GM23338 (cell line): ENCODE data around the gene AKT2.

Experiments used
- CTCF ChIP-seq, 2 experiments: fragments of 200-600 bp in 1 of 2; sonication (generic) in 1 of 2; conservative IDR thresholded peaks; 2 replicates each; pipeline versions ENCODE4 v1.5.1 to v1.6.1; 2016 to 2017; ENCODE audit warnings: antibody characterized with exemption in 2 of 2, low read depth in 2 of 2, mild to moderate bottlenecking in 2 of 2, moderate library complexity in 1 of 2
- POLR2AphosphoS5 ChIP-seq: IDR thresholded peaks from 2 replicates; pipeline ENCODE4 v1.6.1; 2016; ENCODE audit warnings: antibody characterized with exemption, low read depth
- REST ChIP-seq: IDR thresholded peaks from one replicate; pipeline ENCODE4 v1.6.1; 2018; ENCODE audit warnings: antibody characterized with exemption; ENCODE audit not compliant: unreplicated experiment

DNA sequence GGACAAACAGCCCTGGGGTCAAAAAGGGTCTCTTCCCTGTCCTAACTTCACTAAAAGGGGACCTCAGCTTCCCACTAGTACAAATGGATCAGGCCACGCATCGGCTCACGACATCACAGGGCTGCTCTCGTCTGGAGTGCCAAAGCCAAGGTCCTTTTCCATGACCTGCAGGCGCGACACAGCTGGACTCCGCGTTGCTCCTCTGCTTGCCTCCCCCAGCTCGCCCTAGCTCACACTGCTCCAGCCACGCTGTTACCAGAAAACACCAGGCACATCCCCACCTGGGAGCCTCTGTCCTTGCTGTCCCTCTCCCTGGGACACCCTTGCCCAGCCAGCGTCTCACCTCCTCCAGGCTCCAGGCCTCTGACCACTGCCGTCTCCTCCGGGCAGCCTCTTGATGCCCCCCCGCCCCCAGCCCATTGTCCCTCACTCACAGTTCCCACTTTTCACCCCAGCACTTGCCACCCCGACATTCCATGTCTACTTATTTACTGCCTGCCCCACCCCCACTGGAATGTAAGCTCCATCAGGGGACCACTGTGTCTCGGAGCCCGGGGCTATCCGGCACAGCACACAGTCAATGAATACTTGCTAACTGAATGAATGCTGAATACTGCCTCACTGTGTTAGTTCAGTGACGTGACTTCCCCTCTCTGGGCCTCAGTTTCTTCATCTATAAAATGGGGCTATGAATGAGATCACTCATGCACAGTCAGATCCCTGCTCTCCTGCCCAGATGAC, 20.7 kb downstream of the AKT2 start:
- no peak for TF ChIP-seq POLR2AphosphoS5
- no peak for TF ChIP-seq REST
- TF ChIP-seq CTCF (conservative IDR thresholded peaks at IDR 0.05; ENCODE audit: low read depth in 2 of 2): no peak
